ENCODE measurements around the gene TANC1.

The TANC1 gene

GRCh38 chr2:158963071-158963470, 5.4 kb upstream of the TANC1 start:
- DNase-seq: no peak

GRCh38 chr2:158965107-158965506, 3.3 kb upstream of the TANC1 start:
- DNase-seq: no peak

- no peak for DNase-seq
These were observed 2.8 kb upstream of the TANC1 start for GRCh38 chr2:158965641-158966040.

- no peak for DNase-seq
These were observed 2.1 kb upstream of the TANC1 start for GRCh38 chr2:158966312-158966711.

- no peak for DNase-seq
These were observed 1.2 kb upstream of the TANC1 start for GRCh38 chr2:158967114-158967730.

- DNase-seq: no peak
These were observed 577 bp upstream of the TANC1 start for GRCh38 chr2:158967731-158968395.

- DNase-seq: no peak
These were observed 798 bp downstream of the TANC1 start for GRCh38 chr2:158969162-158969714.

GRCh38 chr2:158969715-158970240, 1.3 kb downstream of the TANC1 start:
- no peak for DNase-seq

- DNase-seq: no peak
These were observed 1.9 kb downstream of the TANC1 start for GRCh38 chr2:158970241-158970751.

- no peak for DNase-seq
These were observed 4.9 kb downstream of the TANC1 start for GRCh38 chr2:158973116-158973956.

GRCh38 chr2:158975271-158975921, 7.0 kb downstream of the TANC1 start:
- no peak for DNase-seq

GRCh38 chr2:158979772-158980171, 11.3 kb downstream of the TANC1 start:
- no peak for DNase-seq

GRCh38 chr2:158984604-158985135, 16.2 kb downstream of the TANC1 start:
- no peak for DNase-seq

GRCh38 chr2:158988501-158988900, 20.1 kb downstream of the TANC1 start:
- no peak for DNase-seq

GRCh38 chr2:158989165-158989564, 20.7 kb downstream of the TANC1 start:
- no peak for DNase-seq

- no peak for DNase-seq
These were observed 22.2 kb downstream of the TANC1 start for GRCh38 chr2:158990397-158991214.

- DNase-seq: no peak
These were observed 24.6 kb downstream of the TANC1 start for GRCh38 chr2:158993030-158993429.

GRCh38 chr2:158993721-158994587, 25.5 kb downstream of the TANC1 start:
- DNase-seq: no peak

- DNase-seq: no peak
These were observed 26.7 kb downstream of the TANC1 start for GRCh38 chr2:158994920-158995676.

GRCh38 chr2:158995677-158996049, 27.2 kb downstream of the TANC1 start:
- no peak for DNase-seq
